HUDEP-2 (cell line): ENCODE data around the gene DMD.

Experiments used
- DNase-seq, 76 experiments: peaks; one replicate each; lab custom pipeline; 2025; ENCODE audit not compliant: unreplicated experiment in 76 of 76; lab: John Stamatoyannopoulos, UW

Gene DMD

DNA sequence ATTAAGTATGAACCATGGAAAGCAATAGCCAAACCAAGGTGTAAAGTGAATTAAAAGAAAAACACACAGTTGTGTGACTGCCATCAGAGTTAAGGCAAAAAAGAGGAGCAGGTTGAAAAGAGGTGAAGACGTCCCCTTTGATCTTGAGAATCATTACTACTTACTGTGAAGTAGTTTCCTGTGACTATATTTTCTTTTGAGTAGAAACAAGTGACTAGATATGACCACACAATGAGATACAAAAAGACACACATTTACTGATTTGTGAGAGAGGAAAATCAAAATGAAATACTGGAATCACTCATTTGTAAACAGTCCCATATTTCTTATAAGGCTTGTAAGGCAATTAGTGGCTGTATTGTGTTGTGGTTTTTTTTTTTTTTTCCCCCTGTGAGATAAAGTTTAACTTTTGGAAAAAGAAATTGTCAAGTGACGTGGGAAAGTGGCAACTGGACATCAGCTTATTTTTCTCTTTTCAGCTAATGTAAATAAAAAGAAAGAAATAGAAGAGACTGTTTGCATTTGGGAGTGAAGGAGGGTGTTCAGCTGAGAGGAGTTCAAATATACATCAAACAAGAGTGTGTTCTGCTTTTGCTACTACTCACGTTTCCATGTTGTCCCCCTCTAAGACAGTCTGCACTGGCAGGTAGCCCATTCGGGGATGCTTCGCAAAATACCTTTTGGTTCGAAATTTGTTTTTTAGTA is 2033.1 kb downstream of the DMD start:
- DNase-seq = no peak

DNA sequence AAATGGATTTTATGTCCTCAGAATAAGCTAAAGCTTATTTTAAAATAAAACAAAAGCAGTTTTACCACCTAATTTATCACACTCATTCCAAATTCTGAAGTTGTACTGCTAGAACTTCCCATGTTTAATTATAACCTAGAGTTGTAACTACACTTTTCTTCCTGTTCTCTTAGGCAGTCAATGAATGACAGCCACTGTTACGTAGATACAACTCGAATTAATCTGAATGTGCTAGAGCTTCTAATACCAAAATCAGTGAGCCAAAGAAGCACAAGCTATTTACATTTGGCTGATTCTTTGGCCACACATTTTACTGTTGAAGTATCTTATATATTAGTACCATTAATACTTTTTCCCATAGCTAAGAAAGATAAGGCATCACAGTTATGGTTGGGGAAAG is 2040.6 kb downstream of the DMD start:
- no peak for DNase-seq

DNA sequence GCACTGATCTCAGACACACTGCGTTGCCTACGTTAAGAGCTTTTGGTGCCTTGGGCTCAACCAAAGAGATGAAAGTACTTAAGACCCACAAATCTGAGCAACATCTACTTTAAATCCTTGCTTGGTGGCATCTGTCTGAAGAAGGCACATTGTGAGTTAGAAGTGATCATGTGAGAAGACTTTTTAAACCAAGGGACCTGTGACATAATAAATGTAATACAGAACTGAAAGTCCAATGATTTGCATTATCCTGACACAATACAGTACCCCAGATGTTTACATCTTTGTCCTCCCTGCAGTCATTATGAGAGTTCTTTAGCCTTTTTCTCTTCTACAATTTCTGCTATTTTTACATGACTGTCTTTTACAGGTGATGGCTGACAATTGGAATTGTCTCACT is 2042.8 kb downstream of the DMD start:
- no peak for DNase-seq

DNA sequence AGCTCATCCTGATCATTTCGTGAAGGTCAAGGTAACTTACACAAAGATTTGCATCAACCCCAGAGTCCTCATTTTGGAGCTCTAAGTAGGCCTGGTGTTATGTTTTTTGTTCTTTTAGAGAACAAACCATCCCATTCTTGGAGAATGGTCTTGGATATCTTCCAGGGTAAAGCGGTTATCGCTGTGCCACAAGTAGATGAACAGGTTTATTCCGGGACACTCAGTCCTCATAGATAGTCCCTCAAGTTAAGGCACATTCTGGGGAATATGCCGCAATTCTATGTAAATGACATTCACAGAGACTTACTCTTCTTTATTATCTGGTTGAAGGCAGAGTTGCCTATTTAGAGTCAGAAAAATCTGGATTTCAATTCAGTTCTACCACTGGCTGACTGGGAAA is 2044.5 kb downstream of the DMD start:
- no peak for DNase-seq

DNA sequence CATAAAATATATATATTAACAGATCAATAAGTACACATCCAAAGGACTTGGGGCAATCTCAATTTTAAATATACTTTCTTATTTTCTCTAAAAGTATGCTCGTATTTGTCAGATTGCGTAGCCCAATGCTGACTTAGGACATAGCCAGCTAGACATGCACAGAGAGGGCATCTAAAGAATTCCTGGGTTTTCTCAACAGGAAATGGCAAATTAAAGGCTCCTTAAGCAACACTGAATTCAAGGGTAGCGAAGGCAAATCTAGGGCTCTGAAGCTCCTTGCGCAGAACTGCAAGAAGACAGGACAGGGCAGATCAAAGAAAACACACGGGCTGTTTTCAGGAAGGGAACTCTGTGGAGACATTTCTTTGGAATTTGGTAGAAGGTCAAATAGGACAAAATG is 2044.9 kb downstream of the DMD start:
- DNase-seq = no peak

DNA sequence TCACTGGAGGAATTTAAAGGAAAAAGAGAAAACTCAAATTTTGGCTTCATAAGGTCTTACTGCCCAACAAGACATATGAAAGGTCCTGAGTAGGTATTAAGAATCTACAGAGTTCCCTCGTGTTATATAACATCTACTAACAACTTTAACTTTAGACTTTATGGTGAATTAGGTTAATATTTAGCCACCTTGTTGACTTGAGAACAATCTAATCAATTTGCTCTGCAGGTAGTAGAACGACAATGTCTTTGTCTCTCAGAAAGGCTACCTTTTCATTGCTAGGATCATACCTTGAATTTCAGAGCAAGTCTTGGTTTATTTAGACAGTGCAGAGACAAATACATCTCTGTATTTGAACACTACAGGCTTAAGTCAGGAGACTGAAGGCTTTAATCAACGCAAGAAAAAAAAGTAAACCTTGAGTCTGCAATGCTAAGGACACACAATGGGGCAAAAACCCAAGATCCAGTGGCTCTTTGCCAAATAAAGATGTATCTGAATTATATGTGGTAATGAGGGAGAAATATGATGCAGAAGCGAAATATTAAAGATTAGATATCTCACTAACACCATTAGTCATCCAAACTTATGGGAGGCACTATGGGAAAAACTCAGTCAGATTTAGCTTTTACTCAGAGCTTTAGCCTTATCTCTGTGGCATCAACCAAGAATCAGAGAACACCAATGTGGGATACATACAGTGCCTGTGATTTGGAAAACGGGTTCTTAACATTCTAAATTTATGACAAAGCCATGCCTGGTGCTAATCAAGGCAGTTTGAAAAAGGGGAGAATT is 2045.9 kb downstream of the DMD start:
- no peak for DNase-seq

DNA sequence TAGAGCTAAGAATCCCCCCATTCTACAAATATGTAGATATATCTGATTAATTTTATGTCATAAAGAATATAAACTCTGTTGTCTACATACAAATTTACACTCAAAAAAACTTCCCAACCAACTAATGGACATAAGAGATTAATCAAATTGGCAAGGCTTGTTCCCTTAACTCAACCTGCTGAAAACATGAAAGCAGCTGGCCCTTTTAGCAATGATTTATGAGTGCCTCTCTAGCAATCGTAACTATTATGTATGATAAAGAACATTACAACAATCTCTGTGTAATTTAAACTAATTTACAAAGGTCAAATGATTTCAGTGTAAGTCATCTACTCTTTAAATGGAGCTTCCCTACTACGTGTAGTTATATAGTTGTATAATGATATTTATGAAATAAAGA is 2056.4 kb downstream of the DMD start:
- DNase-seq = no peak

DNA sequence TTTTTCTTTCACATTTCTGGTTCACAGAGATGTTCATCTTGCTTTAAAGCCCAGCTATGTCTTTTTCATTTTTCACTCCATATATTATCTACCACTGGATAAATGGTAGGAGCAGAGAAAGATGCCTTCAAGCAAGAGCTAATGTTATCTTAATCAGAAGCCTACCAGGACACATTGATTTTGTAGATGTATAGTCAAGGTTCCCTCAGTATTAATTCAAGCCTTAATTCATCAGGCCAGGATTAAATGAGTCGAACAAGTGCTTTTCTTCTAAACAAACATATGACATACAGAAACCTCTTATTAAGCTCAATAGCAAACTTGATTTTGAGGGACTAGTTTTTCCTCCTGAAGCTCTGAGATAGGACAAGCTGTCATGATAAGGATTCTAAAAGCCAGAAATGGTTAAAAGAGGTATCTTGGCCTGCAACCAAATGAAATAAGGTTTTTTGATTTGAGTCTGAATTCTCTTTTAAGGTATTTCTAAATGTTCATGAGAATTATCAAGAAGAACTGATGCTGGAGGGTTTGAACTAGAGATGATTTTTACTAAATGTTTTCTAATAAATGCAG is 2057.8 kb downstream of the DMD start:
- DNase-seq = no peak

DNA sequence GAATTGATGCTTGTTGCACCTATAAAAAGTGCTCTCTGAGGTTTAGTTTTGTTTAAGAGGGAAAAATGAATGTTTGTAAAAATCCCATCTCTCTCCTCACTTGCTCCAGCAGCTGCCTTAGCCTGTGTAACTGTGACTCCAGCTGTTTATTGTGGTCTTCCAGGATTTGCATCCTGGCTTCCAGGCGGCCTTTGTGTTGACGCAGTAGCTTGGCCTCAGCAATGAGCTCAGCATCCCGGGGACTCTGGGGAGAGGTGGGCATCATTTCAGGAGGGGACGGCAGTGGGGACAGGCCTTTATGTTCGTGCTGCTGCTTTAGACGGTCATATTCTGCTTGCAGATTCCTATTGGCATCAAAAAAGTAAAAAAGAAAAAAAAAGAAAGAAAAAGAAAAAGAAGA is 2064.2 kb downstream of the DMD start:
- no peak for DNase-seq

DNA sequence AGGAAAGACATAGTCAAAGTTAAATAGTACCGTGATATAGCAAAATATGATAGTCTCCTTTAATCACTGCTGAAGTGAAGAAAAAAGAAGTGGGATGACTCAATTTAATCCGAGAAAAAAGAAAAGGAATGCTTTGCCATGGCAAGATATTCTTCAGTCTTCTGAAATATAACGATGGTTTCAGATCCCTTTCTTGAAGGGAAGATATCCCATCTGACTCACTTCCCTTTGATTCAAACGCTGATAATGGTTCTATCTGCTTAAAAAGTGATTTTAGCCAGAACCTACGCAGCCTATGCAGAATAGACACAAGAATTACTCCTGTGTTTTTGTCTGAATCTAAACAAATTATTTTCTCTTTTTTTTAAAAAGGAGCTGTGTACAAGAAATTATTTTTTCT is 2071.4 kb downstream of the DMD start:
- DNase-seq = no peak

DNA sequence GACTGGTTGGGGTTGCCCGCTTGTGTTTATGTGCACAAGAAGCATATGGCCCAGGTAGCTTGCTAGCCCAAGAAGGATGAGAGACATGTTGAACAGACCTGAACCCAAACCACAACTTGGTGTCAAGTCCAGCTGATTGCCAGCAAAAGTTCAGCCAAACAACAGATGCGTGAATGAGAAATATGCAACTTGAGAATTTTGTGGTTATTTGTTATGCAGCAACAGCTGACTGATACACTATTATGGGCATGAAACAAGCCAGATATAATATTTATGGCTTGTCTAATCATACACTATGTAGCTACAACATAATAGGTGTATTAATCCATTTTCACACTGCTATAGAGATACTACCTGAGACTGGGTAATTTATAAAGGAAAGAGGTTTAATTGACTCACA is 2073.2 kb downstream of the DMD start:
- DNase-seq = no peak

DNA sequence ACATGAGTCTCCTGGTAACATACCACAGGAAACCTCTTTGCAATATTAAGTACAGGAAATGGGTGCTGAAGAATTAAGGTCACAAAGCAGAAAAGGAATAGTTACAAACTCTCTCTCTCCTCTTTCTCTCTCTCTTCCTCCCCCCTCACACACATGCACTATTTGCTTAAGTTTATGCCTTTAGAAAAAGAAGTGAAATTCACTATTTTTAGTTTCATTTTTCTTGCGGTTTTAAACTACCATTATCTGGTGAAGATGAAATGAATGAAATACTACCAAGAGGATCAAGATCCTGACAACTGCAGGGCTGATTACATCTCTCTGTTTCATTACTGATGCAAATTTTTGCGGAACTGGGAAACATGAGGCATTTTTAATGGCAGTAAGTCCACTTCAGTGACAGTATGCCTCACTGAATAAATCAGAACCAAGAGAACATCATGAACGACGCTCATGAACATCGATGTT is 2075.2 kb downstream of the DMD start:
- no peak for DNase-seq

DNA sequence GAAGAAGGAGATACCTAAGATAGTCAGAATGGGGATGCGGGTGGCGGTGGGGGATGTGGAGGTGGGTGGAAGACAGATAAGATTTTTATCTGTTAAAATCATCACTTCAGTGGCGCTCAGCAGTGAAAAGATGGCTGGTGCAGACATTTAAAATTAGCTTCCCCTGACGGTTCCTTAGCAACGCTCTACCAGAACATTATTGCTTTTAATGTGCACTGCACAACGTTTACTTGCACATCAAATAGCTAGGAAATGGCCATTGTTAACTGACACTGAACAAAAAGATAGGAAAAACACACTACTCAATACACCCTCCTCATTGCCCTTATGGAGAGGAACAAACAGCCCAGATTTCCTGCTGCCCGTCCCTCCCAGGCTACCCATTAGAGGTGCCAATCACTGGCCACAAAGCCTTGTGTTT is 2078.5 kb downstream of the DMD start:
- DNase-seq = no peak

DNA sequence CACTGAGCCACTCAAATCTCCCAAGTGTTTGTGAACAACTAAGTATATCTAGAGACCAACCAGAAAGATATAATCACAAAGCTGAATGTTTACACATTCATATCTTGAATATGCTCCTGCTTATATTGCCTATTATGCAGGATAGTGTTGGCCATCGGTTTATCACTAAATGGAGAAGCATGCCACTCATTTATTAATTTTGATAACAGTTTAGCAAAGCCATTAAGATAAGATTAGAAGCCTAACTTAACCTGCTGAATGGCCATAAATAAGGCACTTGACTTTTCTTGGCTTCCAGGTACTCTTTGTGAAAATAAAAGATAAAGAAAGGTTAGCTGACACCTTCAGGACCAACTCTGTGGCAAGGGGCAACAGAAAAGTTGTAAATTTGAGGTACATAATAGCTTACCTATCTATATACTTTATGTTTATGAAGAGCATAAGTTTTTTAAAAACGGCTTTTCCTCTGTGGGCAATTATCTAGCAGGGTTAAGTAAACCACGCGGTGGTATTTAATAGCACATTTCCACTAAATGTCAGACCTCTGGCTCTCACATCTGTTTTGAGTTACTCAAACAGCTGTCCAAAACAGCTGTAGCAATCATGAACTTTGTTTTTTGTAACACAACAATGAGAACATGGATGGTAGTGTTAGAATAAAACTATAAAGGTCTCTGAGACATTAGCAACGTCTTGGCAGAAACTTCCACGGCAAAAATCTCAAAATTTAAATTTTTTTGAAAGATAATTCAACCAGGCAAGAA is 2080.7 kb downstream of the DMD start:
- DNase-seq = no peak

DNA sequence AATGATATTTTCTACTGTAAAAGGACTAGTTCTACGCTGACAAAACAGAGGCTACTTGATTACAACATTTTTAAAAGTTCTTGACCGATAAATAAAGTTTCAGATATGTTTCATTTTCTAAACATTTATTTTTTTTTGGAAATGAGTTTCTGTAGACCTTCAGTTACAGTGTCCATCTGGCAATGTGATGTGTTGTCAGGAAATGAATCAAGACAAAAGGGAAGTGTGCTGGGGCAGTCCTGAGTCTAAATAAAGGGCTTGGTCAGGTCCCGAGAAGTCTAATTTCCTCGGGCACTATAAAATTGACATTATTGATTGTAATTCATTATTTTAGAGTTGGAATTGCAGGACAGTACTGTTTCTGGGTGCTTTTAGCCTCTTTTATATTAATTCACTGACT is 2082.5 kb downstream of the DMD start:
- DNase-seq = no peak

DNA sequence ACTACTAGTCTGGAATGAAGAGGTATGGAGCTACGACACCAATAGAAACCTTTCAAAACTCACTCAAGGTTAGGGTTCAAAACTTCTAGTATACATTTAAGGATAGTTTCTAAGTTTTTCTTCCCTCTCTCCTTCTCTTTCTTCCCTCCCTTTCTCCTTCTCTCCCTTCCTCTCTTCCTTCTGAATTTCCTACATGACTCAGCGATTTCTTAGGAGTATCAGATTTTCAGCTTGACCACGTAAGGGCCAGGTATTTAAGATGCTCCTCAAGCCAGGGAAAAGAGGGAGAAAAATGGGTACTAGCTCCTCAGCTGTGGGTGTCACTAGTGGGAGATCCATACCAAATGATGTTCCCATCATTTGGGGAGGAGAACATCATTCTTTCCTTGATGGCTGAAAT is 2083.6 kb downstream of the DMD start:
- no peak for DNase-seq

DNA sequence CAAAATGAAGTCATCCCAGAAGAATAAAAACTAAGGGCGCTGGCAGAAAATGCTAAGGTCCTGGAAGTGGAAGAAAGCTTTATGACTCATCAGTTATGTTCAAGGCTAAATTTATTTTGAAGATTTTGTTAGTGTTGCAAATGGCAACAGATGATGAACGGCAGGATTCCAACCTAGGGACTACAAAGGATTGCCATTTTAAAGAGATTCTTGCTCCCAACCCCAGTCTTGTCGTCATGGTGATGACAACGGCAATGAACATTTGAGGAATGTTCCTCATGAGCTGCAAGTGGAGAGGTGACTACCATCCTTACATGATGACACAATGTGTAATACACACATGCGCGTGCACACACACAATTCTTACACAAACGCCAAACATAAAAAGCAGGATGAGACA is 2085.1 kb downstream of the DMD start:
- DNase-seq = no peak

DNA sequence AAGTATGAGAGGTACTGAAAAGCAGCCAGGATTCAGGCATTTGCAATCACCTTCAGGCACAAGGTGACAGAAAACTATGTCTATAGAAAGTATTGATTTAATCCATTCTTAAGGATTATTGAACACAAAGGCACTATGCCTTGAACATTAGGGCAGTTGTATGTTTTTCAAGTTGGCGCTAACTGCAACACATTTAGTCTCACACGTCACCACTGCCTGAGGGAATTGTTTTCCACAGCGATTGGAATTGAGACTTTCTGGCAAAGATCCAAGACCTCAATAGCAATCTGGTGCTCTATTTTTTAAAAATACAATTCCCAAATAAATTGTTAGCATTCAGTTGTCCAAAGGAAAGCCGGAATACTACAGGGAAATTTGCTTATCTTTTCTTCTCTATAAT is 2086.8 kb downstream of the DMD start:
- DNase-seq = no peak

DNA sequence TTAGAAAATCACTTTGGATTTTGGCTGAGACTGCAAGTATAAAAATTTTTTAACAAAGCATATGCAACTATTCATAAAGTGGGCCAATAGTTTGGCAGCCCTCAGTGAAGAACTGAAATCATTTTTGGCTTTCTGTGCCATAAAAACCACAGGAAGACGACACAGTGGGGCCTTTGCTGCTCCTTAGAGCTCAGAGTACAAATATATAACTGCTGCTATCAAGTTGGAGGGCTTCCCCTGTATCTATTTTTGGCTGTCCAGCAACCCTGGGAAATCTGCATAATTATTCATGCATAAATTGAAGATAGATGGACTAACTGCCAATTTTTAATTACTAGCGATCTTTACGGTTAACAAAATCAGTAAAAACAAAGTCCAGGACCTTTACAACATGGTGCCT is 2088.0 kb downstream of the DMD start:
- DNase-seq = no peak

DNA sequence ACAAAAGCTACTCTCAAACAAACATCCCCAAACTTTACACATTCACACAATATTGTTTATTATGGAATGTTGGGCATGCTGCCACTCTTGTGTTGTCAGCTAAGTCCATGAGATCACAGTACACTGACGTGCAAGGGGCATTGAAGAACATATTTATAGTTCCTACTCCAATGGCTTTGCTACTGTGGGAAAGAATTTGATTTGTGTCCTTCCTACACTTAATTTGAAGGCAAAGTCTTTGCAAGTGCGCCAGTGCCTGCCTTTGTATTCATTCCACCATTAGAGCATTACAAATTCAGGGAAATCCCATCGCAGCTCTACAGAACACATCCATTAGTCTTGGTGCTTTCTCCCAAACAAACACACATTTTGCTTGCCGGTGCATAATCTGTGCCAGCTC is 2094.1 kb downstream of the DMD start:
- no peak for DNase-seq

DNA sequence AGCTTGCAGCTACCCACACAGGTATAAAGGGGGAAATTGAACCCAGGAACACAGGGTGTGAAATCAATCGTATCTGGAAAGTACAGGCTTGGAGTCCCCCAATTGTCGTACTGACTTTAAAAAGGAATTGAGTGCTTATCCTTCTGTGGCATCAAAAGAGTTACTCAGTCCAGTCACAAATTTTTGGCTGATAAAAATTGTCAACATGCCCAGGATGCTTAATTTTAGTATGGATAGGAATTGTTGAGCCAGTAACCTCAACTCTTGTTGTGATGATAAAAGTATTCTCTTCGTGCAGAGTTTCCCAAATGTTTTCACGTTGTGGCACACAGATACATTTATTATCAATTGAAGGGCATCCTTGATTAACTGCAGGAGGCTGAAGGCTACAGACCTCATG is 2096.0 kb downstream of the DMD start:
- no peak for DNase-seq
